Activated T-cell treated with anti-CD3 and anti-CD28 coated beads for 4 hours (primary cell): ENCODE results near the gene FOXA2.
"Not testable (repeated sequence)": the region's sequence is repeated elsewhere in the genome, so short reads cannot be mapped to it uniquely, and the experiment has no call there.

Experiments
- DNase-seq: peaks from one replicate; pipeline ENCODE4 v3.0.0-alpha.2; 2020

The FOXA2 gene

DNA sequence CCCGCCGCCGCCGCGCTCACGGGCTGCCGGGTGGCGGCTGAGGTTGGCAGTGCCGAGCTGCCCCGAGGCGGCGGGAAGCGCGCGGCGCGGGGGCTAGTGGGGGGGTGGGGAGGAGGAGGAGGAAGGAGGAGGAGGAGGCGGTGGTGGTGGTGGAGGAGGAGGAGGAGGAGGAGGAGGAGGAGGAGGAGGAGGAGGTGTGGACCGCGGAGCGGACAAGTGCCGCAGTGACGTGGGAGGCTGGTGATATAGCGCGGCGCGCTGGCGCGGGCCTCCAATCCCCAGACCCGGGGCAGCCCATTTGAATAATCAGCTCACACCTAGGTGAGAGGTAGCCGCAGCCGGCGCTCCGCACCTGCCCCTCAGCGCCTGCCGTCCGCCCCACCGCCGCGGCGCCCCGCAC is at the start of gene FOXA2:
Gene FOXA2, minus strand, starts transcription at position 51 of the 400 bp plus-strand sequence. CDS start 294 bp downstream, outside the sequence.
- DNase-seq = no peak

DNA sequence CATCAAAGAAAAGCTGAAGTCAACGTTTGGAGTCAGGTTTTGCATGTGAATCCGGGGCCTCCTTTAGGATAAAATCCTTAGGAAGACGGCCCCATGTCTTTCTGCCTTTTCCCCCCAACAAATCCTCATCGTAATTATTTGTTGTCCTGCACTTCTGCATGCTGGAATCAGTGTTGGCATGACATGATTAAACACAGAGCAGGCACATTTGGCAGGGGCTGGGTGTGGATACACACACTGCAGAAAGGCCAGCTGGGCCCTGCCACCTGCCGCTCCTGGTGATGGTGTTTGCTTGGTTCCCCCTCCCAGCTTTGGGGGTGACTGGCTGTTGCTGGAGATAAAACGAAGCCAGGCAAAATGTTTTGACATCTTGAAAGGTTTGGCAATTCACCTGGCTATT is 46.3 kb upstream of the FOXA2 start:
- no peak for DNase-seq

- no peak for DNase-seq
These were observed 45.6 kb upstream of the FOXA2 start for GRCh38 chr20:22629927-22630326.

GRCh38 chr20:22629447-22629846 is 45.1 kb upstream of the FOXA2 start:
- DNase-seq = no peak

DNA sequence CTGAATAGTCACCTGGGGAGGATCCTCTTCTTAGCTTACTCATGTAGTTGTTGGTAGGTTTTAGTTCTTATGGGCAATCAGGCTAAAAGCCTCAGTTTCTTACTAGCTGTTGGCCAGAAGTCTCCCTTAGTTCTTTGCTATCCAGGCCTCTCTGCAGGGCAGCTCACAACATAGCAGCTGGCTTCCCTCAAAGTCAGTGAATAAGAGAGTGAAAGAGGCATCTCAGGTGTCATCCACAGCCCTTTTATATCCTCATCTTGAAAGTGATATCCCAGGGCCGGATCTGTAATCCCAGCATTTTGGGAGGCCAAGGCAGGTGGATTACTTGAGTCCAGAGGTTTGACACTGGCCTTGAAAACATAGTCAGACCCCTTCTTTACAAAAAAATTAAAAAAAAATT is 42.1 kb upstream of the FOXA2 start:
- no peak for DNase-seq

GRCh38 chr20:22623211-22623610 is 38.8 kb upstream of the FOXA2 start:
- DNase-seq = no peak

DNA sequence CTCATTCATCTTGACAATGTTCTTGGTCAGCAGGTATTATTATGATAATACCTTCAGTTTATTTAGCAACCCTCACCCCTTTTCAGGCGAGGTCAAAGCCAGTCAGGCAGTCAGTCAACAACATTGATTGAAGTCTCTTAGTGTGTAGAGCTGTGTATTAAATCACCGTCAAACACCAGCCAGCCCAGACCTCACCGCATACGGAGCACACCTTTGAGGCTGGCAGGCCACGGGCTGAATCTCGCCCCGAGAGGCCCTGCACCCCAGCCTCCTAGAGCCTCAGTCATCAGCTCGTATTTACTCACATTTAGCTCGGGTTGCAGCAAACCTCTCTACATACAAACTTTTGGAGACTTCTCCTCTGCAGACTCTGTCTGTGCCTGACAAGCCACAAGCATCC is 36.0 kb upstream of the FOXA2 start:
- no peak for DNase-seq

DNA sequence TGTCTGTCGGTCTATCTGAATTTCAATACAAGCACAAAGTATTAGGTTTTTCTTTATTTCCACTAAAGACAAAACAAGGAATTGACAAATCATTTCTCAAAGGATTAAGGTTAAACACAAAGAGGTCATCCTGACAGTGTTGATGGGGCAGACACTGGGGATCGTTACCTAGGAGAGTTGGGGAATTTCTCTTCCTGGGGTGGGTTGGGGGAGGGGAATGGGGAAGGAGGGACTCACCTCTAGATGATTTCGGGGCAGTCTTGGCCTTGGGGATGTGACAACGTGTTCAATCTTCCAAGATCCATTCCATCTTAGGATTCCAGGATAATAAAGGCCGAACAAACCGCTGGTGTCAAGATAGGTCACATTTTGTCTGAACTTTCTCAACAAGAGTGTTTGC is 35.4 kb upstream of the FOXA2 start:
- DNase-seq = no peak

- DNase-seq = no peak
These were observed 34.9 kb upstream of the FOXA2 start for GRCh38 chr20:22619272-22619671.

DNA sequence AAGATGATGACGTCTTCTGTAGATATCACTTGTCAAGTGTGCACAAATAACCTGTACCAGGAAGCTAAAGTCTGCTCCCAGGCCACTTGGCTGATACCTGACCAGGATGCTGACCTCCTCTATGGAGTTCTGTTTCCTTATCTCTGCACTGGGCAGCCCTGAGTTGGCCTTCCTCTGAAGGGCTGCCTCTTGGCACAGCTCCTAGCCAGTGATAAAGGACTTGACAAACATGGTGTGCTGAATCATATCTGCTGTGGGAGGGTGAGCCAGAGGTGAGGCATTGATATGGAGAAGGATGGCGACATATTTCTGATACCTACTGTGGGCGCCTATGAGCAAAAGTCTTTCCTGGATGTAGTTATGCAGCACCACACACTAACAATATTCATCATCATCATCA is 32.8 kb upstream of the FOXA2 start:
- no peak for DNase-seq

DNA sequence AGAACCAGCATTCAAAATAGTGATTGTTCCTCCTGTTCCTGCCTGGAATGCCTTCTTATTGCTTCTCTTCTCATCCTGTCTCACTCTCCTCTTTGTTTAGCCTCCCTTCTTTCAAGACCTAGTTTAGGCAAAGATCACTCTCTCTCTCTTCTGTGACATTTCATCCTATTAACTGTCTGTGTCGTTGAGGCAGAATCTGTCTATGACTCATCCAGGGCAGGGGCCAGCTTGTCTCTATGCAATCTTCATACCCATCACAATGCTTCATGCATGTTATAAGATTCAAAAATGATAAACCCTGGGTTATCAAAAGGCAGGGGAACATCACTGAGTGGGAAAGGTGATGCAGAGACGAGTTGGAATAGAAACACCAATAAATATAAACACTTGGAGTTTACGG is 32.2 kb upstream of the FOXA2 start:
- no peak for DNase-seq

GRCh38 chr20:22615425-22615824 is 31.1 kb upstream of the FOXA2 start:
- no peak for DNase-seq

- no peak for DNase-seq
These were observed 27.3 kb upstream of the FOXA2 start for GRCh38 chr20:22611636-22612035.

GRCh38 chr20:22607695-22608094 is 23.3 kb upstream of the FOXA2 start:
- DNase-seq = no peak

DNA sequence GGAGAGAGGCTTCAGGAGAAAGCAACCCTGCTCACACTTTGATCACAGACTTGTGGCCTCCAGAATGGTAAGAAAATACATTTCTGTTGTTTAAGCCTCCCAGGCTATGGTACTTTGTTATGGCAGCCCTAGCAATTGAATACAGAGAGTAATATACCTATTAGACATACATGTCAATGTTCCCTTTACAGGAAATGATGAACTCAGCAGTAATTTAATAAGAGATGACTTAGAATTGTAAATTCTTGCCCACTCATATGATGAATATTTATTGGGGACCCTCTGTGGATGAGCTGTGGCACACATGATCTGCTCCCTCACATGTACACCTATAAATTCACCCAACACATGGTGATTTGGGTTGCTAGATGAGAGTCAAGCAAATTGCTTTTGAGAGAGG is 20.4 kb upstream of the FOXA2 start:
- no peak for DNase-seq

DNA sequence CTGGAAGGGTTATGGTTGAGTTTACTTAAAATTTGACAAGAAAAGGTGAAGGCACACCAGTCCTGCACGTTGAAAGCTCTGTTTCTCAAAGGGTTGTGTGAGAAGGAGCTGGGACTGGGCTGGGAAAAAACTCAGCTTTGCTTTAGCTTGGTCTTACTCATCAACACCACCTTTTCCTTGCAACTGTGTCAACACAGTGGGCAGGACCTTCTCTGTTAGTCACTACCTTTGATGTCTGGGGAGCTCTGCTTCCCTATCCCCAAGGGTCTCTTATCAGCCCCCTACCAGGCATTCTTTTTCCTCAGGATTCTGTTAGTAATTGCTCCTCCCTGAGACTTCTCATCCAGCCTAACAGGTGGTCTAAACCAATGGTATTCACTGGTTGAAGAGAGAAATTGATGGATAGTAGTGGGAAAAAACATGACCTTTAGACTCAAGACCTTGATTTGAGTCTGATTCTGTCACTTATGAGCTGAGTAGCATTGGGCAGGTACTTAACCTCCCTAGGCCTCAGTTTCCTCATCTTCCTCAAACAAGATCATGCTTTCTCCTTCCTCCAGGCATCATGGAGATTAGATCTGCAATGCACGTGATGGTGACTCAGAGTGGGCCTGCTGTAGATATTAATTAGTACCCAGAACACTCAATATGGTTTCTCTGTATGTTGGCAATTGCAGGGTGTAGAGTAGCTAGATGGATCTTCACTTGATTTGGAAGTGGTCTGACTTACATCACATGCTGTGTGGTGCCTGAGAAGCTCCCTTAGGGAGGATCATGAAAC is 17.2 kb upstream of the FOXA2 start:
- no peak for DNase-seq

DNA sequence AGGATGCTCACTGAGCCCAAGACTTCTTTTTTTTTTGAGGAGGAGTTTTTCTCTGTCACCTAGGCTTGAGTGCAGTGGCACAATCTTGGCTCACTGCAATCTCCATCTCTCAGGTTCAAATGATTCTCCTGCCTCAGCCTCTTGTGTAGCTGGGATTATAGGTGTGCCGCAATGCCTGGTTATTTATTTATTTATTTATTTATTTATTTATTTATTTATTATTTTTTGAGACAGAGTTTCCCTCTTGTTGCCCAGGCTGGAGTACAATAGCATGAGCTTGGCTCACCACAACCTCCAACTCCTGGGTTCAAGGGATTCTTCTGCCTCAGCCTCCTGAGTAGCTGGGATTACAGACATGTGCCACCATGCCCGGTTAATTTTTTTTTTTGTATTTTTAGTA is 14.9 kb upstream of the FOXA2 start:
- not testable (repeated sequence) for DNase-seq

DNA sequence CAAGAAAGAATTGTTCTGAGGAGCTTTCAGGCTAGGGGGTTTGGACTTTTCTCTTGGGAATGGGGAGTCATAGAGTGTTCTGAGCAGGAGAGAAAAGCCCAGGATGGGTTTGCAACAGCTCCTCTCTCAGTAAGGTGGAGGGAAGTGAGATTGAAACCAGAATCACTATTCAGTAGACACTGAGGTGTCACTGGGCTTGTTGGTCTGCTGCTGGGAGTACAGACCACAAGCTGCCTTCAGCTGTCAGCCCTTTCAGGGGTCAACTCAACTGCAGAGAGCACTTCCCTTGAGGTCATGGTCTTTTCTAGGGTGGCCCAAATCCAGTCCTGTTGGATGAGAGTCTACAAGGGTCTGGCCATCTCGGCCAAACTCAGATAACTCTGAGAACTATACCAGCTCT is 12.9 kb upstream of the FOXA2 start:
- DNase-seq = no peak

DNA sequence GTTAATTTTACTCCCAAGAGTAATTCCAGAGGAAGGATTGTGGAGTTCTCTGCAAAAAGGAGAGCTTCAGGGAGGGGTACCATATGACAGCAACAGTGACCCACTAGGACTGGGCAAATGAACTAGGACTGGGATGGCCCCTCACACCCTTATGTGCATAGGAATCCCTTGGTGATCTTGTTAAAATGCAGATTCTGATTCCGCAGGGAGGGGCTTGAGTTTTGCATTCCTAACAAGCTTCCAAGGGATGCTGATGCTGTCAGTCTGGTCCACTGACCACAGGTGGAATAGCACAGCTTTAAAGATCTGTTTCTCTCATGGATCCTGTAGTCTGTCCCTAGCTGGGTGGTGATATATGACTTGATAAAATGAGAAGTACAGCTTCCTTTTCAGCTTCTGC is 6.3 kb upstream of the FOXA2 start:
- no peak for DNase-seq

GRCh38 chr20:22586645-22587310 is 2.4 kb upstream of the FOXA2 start:
- DNase-seq = no peak

DNA sequence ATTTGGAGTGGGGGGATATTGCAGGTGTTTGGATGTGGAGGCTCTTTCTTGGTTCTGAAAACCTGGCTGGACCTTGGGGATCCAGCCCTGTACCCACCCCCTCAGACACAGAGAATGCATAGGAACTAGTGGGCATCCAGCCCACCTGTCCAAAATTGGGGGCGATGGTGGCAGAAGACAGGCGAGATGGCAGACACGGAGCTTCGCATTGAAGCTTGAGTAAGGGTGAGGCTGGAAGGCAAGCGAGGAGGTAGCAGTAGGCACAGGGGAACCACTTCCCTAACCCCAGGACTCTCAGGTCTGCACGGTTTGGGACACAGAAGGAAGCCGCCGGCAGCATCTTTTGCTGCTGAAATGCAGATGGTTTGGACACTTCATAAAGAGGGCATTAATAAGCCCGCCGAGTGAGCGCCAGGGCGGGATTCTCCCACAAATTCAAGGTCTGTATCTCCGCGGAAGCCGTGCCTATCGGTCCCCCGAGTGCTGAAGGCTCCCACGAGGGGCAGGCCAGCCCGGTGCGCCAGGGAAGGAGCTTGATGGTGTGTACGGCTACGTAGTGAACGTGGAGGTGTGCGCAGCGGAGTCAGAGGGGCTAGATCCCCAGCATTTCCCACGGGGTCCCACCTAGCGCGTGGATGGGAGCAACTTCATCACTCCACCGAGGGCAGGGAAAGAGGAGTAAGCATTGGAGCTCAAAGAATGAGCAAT is 1.6 kb upstream of the FOXA2 start:
- DNase-seq = no peak

- no peak for DNase-seq
These were observed 782 bp upstream of the FOXA2 start for GRCh38 chr20:22584922-22585785.
